Activated naive CD4-positive, alpha-beta T cell treated with anti-CD3 and anti-CD28 coated beads for 36 hours (primary cell): ENCODE results near the gene S1PR3. TPM values are rescaled to one million over a fixed set of nuclear protein-coding genes. Genes with fewer than 3 reads are reported as not detected.

Experiments
- total RNA-seq, 2 experiments: library from RNA; stranded (reverse); gene quantifications; one replicate each; pipeline ENCODE4 v1.2.3, GENCODE V29; 2021

The S1PR3 gene
- total RNA-seq, 2 experiments from 2014 or later: 0.91 to 1.4 TPM

Other genes with a start within 250 kb of the S1PR3 start
- not detected for gene SHC3, start 187.3 kb downstream of the S1PR3 start, total RNA-seq